Measurements from ENCODE around the gene MAP2K5.

Gene MAP2K5

DNA sequence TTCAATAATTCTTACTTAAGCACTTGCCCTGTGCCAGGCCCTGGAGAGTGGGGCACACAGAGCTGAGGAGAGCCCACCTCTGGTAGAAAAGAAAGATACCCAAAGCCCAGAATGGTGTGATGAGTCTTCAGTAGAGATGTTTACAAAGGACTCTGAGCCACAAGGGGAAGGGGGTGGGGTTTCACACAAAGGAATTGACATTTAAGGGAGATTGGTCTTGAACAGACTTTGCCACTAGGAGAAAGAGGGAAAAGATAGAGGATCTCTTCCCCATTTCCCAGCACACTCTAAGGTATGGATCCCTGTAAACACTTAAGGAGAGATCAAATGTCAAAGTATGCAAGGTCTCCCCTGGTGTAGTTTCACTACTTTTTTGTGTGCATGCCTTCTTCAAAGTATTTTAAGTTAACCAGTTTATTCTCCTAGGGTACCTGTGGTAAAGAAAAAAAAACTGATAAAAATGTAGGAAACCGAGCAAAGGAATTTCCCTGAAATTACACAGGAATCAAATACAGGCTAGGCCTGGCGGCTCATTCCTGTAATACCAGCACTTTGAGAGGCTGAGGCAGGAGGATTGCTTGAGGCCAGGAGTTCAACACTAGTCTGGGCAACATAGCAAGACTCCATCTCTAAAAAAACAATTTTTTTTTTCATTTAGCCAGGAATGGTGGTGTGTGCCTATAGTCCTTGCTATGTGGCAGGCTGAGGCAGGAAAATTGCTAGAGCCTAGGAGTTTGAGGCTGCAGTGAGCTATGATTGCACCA, 165.2 kb downstream of the MAP2K5 start:
- no peak for TF ChIP-seq EZH2phosphoT487 (IDR thresholded peaks at IDR 0.05; ENCODE audit: borderline replicate concordance)
- TF ChIP-seq, protein P1, sequence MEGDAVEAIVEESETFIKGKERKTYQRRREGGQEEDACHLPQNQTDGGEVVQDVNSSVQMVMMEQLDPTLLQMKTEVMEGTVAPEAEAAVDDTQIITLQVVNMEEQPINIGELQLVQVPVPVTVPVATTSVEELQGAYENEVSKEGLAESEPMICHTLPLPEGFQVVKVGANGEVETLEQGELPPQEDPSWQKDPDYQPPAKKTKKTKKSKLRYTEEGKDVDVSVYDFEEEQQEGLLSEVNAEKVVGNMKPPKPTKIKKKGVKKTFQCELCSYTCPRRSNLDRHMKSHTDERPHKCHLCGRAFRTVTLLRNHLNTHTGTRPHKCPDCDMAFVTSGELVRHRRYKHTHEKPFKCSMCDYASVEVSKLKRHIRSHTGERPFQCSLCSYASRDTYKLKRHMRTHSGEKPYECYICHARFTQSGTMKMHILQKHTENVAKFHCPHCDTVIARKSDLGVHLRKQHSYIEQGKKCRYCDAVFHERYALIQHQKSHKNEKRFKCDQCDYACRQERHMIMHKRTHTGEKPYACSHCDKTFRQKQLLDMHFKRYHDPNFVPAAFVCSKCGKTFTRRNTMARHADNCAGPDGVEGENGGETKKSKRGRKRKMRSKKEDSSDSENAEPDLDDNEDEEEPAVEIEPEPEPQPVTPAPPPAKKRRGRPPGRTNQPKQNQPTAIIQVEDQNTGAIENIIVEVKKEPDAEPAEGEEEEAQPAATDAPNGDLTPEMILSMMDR (conservative IDR thresholded peaks at IDR 0.05; ENCODE audit: low read length), result no peak
- H2AFZ ChIP-seq (ENCODE audit: low read length), result no peak overlapping the region
- H4K20me1 ChIP-seq (ENCODE audit: insufficient read depth, low read length, poor library complexity, severe bottlenecking), result no peaks in the 10 kb centered on the region
- no peak overlapping the region for H3K4me2 ChIP-seq (ENCODE audit: low read depth, low read length, poor library complexity, severe bottlenecking)
- H3K36me3 ChIP-seq (ENCODE audit: insufficient read depth, low read length), result peaks cover 19% of the 10 kb centered on the region; the same call in 1 of the 2 replicates
- H3K9me3 ChIP-seq (ENCODE audit: insufficient read depth, low read depth, low read length), result no peaks in the 10 kb centered on the region
- no peak overlapping the region for H3K4me3 ChIP-seq (ENCODE audit: low read length, poor library complexity, severe bottlenecking)
- H3K9ac ChIP-seq (ENCODE audit: low read depth, low read length, poor library complexity, severe bottlenecking), result no peak overlapping the region
- H3K9me2 ChIP-seq (replicated peaks; ENCODE audit: low read depth, low read length), result no peaks in the 10 kb centered on the region
- H3F3A ChIP-seq (ENCODE audit: low read depth), result no peaks in the 10 kb centered on the region
- H3K79me2 ChIP-seq (ENCODE audit: insufficient read depth, low read length), result no peaks in the 10 kb centered on the region
- H3K27me3 ChIP-seq (ENCODE audit: insufficient read depth, low read length, poor library complexity, severe bottlenecking), result no peaks in the 10 kb centered on the region
- H3K4me1 ChIP-seq (ENCODE audit: insufficient read depth, low read length, poor library complexity, severe bottlenecking), result peaks cover 18% of the 10 kb centered on the region

DNA sequence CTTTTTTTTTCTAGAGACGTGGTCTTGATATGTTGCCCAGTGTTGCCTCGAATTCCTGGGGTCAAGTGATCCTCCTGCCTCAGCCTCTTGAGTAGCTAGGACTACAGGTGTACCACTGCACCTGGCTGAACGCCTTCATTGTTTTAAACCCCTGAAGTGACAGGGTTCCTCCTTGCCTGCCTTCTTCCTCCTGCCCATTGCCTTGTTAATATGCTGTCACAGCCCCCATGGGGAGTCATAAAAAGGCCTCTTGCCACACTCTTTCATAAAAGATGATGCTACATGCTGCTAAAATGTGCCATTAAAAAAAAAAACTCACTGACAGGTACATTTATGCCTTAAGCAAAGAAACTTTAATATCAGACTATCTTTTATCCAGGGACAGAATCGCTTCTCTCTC, 166.0 kb downstream of the MAP2K5 start:
- no peak overlapping the region for H3K4me3 ChIP-seq (ENCODE audit: low read length, poor library complexity, severe bottlenecking)
- peaks cover 14% of the 10 kb centered on the region; the same call in 1 of the 2 replicates for H3K36me3 ChIP-seq (ENCODE audit: insufficient read depth, low read length)
- TF ChIP-seq, protein P1 (conservative IDR thresholded peaks at IDR 0.05; ENCODE audit: low read length), result no peak
- no peak for TF ChIP-seq EZH2phosphoT487 (IDR thresholded peaks at IDR 0.05; ENCODE audit: borderline replicate concordance)
- H3K4me2 ChIP-seq (ENCODE audit: low read depth, low read length, poor library complexity, severe bottlenecking), result no peak overlapping the region
- no peaks in the 10 kb centered on the region for H3K9me3 ChIP-seq (ENCODE audit: insufficient read depth, low read depth, low read length)
- no peak overlapping the region for H3K9ac ChIP-seq (ENCODE audit: low read depth, low read length, poor library complexity, severe bottlenecking)
- H3K9me2 ChIP-seq (replicated peaks; ENCODE audit: low read depth, low read length), result no peaks in the 10 kb centered on the region
- no peaks in the 10 kb centered on the region for H4K20me1 ChIP-seq (ENCODE audit: insufficient read depth, low read length, poor library complexity, severe bottlenecking)
- H3F3A ChIP-seq (ENCODE audit: low read depth), result no peaks in the 10 kb centered on the region
- H3K79me2 ChIP-seq (ENCODE audit: insufficient read depth, low read length), result no peaks in the 10 kb centered on the region
- peaks cover 18% of the 10 kb centered on the region for H3K4me1 ChIP-seq (ENCODE audit: insufficient read depth, low read length, poor library complexity, severe bottlenecking)
- H2AFZ ChIP-seq (ENCODE audit: low read length), result no peak overlapping the region
- no peaks in the 10 kb centered on the region for H3K27me3 ChIP-seq (ENCODE audit: insufficient read depth, low read length, poor library complexity, severe bottlenecking)

DNA sequence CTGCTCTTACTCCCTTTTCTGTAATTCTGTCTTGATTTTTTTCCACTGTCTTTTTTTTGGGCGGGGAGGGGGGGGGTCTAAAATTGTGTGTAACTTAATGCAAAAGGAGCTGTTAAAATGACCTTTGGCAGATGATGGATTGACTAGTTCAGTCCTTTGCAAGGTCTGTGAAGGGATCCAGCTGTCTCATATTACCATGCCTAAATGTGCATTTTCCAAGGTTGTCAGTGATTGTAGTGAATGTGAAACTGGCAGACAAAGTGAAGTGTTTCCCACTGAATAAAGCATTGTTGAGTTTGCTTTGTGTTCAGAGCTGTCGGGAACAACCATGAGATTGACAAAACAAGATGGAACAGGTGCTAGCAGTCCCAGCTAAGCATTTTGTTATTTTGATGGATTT, 172.7 kb downstream of the MAP2K5 start:
- Histone ChIP-seq H3K9ac (ENCODE audit: low read depth, low read length, poor library complexity, severe bottlenecking) (no peak overlapping the region), H3K27me3 (ENCODE audit: insufficient read depth, low read length, poor library complexity, severe bottlenecking) (no peaks in the 10 kb centered on the region), H3F3A (ENCODE audit: low read depth) (peaks cover 2% of the 10 kb centered on the region; the same call in 1 of the 2 replicates), H3K4me3 (ENCODE audit: low read length, poor library complexity, severe bottlenecking) (no peak overlapping the region), H3K79me2 (ENCODE audit: insufficient read depth, low read length) (no peaks in the 10 kb centered on the region), H2AFZ (ENCODE audit: low read length) (no peak overlapping the region), H3K4me1 (ENCODE audit: insufficient read depth, low read length, poor library complexity, severe bottlenecking) (peaks cover 43% of the 10 kb centered on the region), H3K4me2 (ENCODE audit: low read depth, low read length, poor library complexity, severe bottlenecking) (no peak overlapping the region), H3K36me3 (ENCODE audit: insufficient read depth, low read length) (peaks cover 12% of the 10 kb centered on the region; the same call in 1 of the 2 replicates), H3K9me2 (replicated peaks; ENCODE audit: low read depth, low read length) (no peaks in the 10 kb centered on the region), H3K9me3 (ENCODE audit: insufficient read depth, low read depth, low read length) (no peaks in the 10 kb centered on the region), H4K20me1 (ENCODE audit: insufficient read depth, low read length, poor library complexity, severe bottlenecking) (no peaks in the 10 kb centered on the region)
- TF ChIP-seq, protein P1 (conservative IDR thresholded peaks at IDR 0.05; ENCODE audit: low read length), result no peak
- no peak for TF ChIP-seq EZH2phosphoT487 (IDR thresholded peaks at IDR 0.05; ENCODE audit: borderline replicate concordance)
